H1 (cell line): ENCODE measurements around the gene TMEM150B.

ENCODE experiments used
- ATF2 ChIP-seq: IDR thresholded peaks from 2 replicates; pipeline ENCODE4 v1.6.1; 2012; ENCODE audit warnings: low read length, inconsistent platforms
- CTCF ChIP-seq, 3 experiments: IDR thresholded peaks; 1 replicate in 2 of 3; 2 replicates in 1 of 3; pipeline versions ENCODE4 v1.5.1 to v1.6.1; 2011; ENCODE audit warnings: low read length in 3 of 3, mild to moderate bottlenecking in 3 of 3, inconsistent platforms in 2 of 3, low read depth in 1 of 3, moderate library complexity in 1 of 3; ENCODE audit not compliant: insufficient read depth in 1 of 3; ENCODE audit errors: control extremely low read depth in 1 of 3
- E2F6 ChIP-seq: IDR thresholded peaks from 2 replicates; pipeline ENCODE4 v1.6.1; 2012; ENCODE audit warnings: inconsistent platforms
- EZH2 ChIP-seq: fragments of 200-600 bp; sonication (generic); IDR thresholded peaks from 2 replicates; pipeline ENCODE4 v1.7.1; 2012; ENCODE audit warnings: low read depth, mild to moderate bottlenecking, moderate library complexity, low read length, inconsistent platforms; ENCODE audit not compliant: severe bottlenecking
- JUND ChIP-seq: IDR thresholded peaks from 2 replicates; pipeline ENCODE4 v1.6.1; 2011; ENCODE audit warnings: mild to moderate bottlenecking, improper control_type of control experiment, low read length
- MAX ChIP-seq: IDR thresholded peaks from 2 replicates; pipeline ENCODE4 v1.6.1; 2012; ENCODE audit warnings: inconsistent platforms
- PHF8 ChIP-seq: fragments of 200-600 bp; sonication (generic); conservative IDR thresholded peaks from 2 replicates; pipeline ENCODE4 v1.7.1; 2012; ENCODE audit warnings: low read depth, mild to moderate bottlenecking, inconsistent platforms, low read length, moderate library complexity
- POLR2A ChIP-seq, 2 experiments: IDR thresholded peaks; 1 replicate in 1 of 2; 2 replicates in 1 of 2; pipeline ENCODE4 v1.6.1; 2011; ENCODE audit warnings: low read depth in 2 of 2, low read length in 2 of 2, mild to moderate bottlenecking in 2 of 2; ENCODE audit errors: control extremely low read depth in 1 of 2
- RFX5 ChIP-seq: IDR thresholded peaks from 2 replicates; pipeline ENCODE4 v1.6.1; 2011; ENCODE audit warnings: low read depth, low read length, improper control_type of control experiment, borderline replicate concordance
- RNF2 ChIP-seq: fragments of 200-900, 300-1000 bp; sonication (generic); IDR thresholded peaks from 2 replicates; pipeline ENCODE4 v1.7.1; 2016; ENCODE audit warnings: borderline replicate concordance, low read depth, mild to moderate bottlenecking, antibody characterized with exemption, low read length; ENCODE audit not compliant: poor library complexity, severe bottlenecking; ENCODE audit errors: missing control alignments
- SRF ChIP-seq: IDR thresholded peaks from 2 replicates; pipeline ENCODE4 v1.6.1; 2011; ENCODE audit warnings: mild to moderate bottlenecking, low read depth, low read length, moderate library complexity
- TBP ChIP-seq: IDR thresholded peaks from 2 replicates; pipeline ENCODE4 v1.6.1; 2011; ENCODE audit warnings: low read depth, low read length, improper control_type of control experiment
- YY1 ChIP-seq: IDR thresholded peaks from 2 replicates; pipeline ENCODE4 v1.6.1; 2011; ENCODE audit warnings: low read depth, mild to moderate bottlenecking, low read length
- ZNF274 ChIP-seq: IDR thresholded peaks from 2 replicates; pipeline ENCODE4 v1.7.0; 2012; ENCODE audit warnings: low read length, borderline replicate concordance; ENCODE audit errors: extremely low read depth

- TF ChIP-seq ZNF274 (no peak), POLR2A (IDR thresholded peaks at IDR 0.05; ENCODE audit: control extremely low read depth in 1 of 2, low read depth in 2 of 2, low read length in 2 of 2) (no peak), ATF2 (no peak), RNF2 (no peak), PHF8 (no peak), YY1 (no peak), CTCF (IDR thresholded peaks at IDR 0.05; ENCODE audit: control extremely low read depth in 1 of 3, insufficient read depth in 1 of 3, low read depth in 1 of 3, low read length in 3 of 3) (no peak), TBP (no peak), MAX (no peak), EZH2 (no peak), SRF (no peak), JUND (no peak), E2F6 (no peak), RFX5 (no peak)
Measured at GRCh38 chr19:55306712-55307111, 18.4 kb downstream of the TMEM150B start.
